Activated T-helper 1 cell treated with anti-CD3 and anti-CD28 coated beads, Interleukin-2, amount 50 U/mL, for 16 hours (primary cell): ENCODE measurements around the gene SPATA13.

ENCODE experiments used
- DNase-seq, 2 donors: peaks; one replicate each; pipeline ENCODE4 v3.0.0-alpha.2; 2020; ENCODE audit warnings: low read depth in 1 of 2, low spot score in 1 of 2

Gene SPATA13

GRCh38 chr13:24166561-24166960 is 6.0 kb downstream of the SPATA13 start:
- DNase-seq = no peak

- DNase-seq = no peak
These were observed 7.3 kb downstream of the SPATA13 start for GRCh38 chr13:24167666-24168391.

DNA sequence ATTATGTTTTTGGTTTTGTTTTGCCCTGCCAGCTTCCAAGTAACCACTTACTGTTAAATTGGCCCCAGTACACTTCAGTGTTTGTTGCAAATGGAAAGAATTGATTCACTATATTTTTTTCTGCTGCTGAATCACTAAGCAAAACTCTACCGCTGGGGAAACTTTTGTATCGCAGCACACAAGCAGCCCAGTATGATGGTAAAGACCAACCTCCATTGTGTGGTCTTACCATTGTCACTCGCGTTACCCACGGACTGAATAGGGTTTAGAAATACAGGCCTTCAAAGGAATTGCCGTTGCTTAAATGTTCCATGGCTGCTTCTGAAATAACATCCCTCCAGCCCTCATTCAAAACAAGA is 7.9 kb downstream of the SPATA13 start:
- no peak for DNase-seq

DNA sequence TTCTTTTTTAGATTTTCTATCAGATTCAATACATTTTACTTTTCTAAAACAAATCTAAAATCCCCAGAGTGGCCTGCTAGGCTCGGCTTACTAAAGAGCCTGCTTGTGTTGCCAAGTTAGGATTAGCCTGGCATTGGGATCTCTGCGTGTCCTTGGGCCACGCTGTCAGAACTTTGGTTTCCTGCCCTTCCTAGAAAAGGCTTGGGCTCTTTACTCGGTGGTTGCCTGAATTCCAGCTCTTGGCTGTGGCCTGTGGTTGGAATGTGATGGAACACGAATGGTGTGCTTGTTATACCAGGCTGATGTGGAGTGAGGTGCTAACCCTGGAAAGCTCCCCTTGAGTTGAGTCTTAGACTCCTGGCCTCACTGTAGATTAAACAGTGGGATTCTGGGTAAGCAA is 8.5 kb downstream of the SPATA13 start:
- DNase-seq = no peak

DNA sequence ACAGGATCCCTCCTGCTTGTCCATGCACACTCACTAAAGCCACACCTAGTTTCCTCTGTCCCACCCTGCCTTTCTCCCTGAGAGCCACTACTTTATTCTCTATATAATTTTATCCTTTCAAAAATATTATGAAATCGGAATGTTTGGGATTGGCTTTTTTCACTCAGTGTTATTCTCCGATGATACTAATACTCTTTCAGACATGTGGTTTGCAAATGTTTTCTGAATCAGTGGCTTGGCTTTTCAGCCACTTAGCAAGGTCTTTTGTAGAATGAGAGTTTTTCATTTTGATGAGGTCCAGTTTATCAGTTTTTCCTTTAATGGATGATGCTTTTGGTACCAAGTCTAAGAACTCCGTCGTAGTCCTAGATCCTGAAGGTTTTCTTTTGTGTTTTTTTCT is 11.6 kb downstream of the SPATA13 start:
- DNase-seq = no peak

DNA sequence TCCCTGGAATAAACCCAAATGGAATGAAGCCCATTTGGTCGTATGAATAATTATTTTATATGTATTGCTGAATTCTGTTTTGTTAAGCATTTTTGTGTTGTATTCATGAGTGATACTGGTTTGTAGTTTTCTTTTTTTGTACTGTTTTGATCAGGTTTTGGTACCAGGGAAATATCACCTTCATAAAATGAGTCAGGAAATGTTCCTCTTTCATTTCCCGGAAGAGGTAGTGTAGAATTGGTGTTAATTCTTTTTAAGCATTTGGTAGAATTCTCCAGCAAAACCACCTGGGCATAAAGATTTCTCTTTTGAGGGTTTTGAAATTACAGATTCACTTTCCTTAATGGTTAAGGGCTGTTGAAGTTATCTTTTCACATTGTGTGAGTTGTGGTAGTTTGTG is 13.3 kb downstream of the SPATA13 start:
- no peak for DNase-seq

DNA sequence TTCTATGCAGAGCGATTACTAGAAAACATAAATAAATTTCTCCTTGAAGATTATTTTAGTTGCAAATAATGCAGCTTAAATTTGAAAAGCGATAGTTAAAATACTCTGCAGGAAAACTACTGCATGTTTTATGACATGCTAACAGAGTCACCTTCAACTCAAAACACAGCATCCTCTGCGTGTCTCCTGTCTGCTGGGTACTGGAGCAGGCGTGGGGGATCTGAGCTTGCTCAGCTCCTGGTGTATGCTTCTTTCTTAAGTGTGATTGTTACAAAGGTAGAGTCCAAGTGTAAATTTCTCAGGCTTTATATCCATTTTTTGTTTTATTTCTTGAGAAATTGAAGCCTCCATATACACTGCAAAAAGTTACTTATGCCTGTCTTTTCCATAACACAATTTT is 15.3 kb downstream of the SPATA13 start:
- DNase-seq = no peak

DNA sequence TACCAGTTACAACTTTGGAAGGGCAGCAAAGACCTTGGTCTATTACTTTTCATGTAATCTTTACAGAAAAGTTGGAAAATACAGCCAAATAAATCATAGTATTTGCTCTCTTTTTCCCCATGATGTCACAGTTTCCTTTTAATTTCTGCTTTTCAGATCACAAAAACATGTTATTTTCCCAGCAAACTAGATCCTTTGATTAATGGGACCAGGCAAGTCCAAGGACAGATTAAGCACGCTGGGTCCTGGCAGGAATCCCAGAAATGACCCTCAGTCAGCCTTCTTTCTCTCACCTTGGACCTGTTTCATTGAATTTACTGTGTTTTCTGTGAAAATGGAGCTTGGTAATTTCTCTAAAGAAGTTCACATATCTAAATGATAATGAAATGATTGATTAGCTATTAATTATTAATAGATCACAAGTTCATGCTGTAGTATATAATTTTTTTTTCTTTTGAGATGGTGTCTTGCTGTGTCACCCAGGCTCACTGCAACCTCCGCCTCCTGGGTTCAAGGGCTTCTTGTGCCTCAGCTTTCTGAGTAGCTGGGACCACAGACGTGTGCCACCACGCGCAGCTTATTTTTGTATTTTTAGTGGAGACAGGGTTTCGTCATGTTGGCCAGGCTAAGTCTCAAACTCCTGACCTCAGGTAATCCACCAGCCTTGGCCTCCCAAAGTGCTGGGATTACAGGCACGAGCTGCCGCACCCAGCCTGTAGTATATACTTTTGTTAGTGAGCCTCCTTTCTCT is 16.0 kb downstream of the SPATA13 start:
- no peak for DNase-seq

DNA sequence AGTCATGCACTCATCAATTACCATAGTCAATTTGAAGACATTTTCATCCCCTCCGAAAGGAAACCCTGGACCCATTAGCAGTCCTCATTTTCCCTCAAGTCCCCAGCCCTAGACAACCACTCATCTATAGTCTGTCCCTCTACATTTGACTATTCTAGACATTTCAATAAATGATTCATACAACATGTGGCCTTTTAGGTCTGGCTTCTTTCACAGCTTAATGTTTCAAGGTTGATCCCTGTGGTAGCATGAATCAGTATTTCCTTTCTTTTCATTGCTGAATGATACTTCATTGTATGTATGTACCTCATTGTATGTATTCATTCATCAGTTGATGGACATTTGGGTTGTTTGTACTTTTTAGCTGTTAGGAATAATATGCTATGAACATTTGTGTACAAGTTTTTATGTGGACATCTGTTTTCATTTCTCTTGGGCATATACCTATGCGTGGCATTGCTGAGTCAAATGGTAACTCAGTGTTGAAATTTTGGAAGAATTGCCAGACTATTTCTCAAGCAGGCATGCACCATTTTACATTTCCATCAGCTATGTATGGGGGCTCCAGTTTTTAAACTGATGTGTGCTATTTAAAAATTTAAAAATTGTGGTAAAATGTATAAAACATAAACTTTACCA is 18.4 kb downstream of the SPATA13 start:
- no peak for DNase-seq

- DNase-seq = no peak
These were observed 18.9 kb downstream of the SPATA13 start for GRCh38 chr13:24179486-24179850.

GRCh38 chr13:24180750-24181377 is 20.3 kb downstream of the SPATA13 start:
- DNase-seq = no peak

- no peak for DNase-seq
These were observed 21.6 kb downstream of the SPATA13 start for GRCh38 chr13:24181991-24182702.

GRCh38 chr13:24182703-24183081 is 22.2 kb downstream of the SPATA13 start:
- no peak for DNase-seq

DNA sequence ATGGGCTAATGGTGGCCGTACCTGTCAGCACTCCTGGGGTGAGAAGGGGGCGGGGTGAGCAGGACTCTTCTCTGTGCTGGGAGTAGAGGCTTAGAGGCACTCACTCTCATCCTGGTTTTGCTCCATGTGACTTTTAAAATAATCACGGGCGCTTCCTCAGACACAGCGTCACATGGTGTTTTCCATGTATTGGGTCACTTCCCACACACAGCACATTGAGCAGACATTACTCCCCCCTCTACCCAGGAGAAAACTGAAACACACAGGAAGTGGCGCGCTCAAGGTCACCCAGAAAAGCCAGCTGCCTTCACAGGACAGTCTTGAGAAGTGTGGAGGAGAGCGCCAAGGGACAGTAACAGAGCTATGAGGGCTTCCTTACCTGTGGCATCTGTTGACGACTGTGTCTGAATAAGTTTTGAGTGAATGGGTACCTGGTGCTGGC is 23.2 kb downstream of the SPATA13 start:
- no peak for DNase-seq

- no peak for DNase-seq
These were observed 23.8 kb downstream of the SPATA13 start for GRCh38 chr13:24184265-24184841.

DNA sequence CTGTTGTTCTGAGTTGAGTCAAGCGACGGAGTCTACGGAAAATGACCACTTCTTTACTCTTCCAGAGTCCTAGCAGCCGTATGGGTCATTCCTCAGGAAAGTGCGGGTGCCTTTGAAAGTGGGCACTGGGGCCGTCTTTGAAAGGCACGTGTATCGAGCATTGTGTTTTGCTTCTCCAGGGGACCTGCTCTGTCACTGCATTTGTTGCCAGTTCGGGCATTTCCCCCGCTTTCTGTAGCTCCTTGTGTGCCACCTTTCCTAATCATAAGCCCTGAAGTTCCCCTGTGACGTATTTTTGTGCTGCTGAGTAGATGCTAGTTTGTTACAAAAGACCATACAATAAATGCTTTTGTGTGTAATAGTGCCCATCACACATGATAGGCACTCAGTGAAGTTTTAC is 24.4 kb downstream of the SPATA13 start:
- no peak for DNase-seq

GRCh38 chr13:24185591-24186232 is 25.2 kb downstream of the SPATA13 start:
- DNase-seq = no peak

GRCh38 chr13:24187185-24187584 is 26.7 kb downstream of the SPATA13 start:
- no peak for DNase-seq

GRCh38 chr13:24192057-24192810 is 31.7 kb downstream of the SPATA13 start:
- DNase-seq = no peak

DNA sequence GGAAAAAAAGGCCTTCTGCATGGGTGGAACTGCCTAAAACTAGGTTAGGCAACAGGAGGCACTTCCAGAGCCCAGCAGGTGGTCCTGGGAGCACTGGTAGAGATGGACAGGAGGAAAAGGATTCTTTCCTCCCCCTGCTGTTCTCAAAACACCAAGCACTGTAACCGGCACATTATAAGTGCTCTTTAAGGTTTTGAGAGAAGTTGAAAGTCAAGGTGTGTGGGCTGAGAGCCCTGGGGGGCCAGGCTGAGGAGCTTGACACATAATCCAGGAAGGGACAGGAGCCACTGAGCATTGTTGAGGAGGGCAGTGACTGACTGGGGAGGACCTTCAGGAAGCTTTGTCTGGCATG is 32.3 kb downstream of the SPATA13 start:
- DNase-seq = no peak
